Epithelial cell of prostate (primary cell): ENCODE measurements around the gene ARL11.

ENCODE experiments used
- DNase-seq: peaks from one replicate; pipeline ENCODE4 v3.0.0-alpha.2; 2011; ENCODE audit warnings: low read depth, low spot score
- H3K27ac ChIP-seq: fragments of 450-650 bp; 2 replicates; pipeline ENCODE4 v1.5.1; 2017; ENCODE audit warnings: mild to moderate bottlenecking

Gene ARL11

GRCh38 chr13:49643035-49643646, 14.8 kb downstream of the ARL11 start:
- no peak for DNase-seq
- no peak overlapping the region for H3K27ac ChIP-seq

- no peak overlapping the region for H3K27ac ChIP-seq
- no peak for DNase-seq
Observed at GRCh38 chr13:49645451-49645850, 17.1 kb downstream of the ARL11 start.

- no peak overlapping the region for H3K27ac ChIP-seq
- DNase-seq, result no peak
Observed at GRCh38 chr13:49646688-49647087, 18.4 kb downstream of the ARL11 start.

GRCh38 chr13:49649244-49649962, 21.1 kb downstream of the ARL11 start:
- no peak overlapping the region for H3K27ac ChIP-seq
- DNase-seq, result no peak

- no peak overlapping the region for H3K27ac ChIP-seq
- DNase-seq, result no peak
Observed at GRCh38 chr13:49649963-49650312, 21.6 kb downstream of the ARL11 start.

- H3K27ac ChIP-seq, result no peak overlapping the region
- DNase-seq, result no peak
Observed at GRCh38 chr13:49651570-49652354, 23.5 kb downstream of the ARL11 start.

- DNase-seq, result no peak
- H3K27ac ChIP-seq, result no peak overlapping the region
Observed at GRCh38 chr13:49652355-49653305, 24.3 kb downstream of the ARL11 start.

- no peak for DNase-seq
Observed at GRCh38 chr13:49653478-49653877, 25.2 kb downstream of the ARL11 start.

GRCh38 chr13:49654011-49654410, 25.7 kb downstream of the ARL11 start:
- no peak overlapping the region for H3K27ac ChIP-seq
- DNase-seq, result no peak

More at GRCh38 chr13:49653478-49653877, 25.2 kb downstream of the ARL11 start:
- H3K27ac ChIP-seq, result no peak overlapping the region

GRCh38 chr13:49655906-49656305, 27.6 kb downstream of the ARL11 start:
- no peak overlapping the region for H3K27ac ChIP-seq
- DNase-seq, result no peak

- no peak for DNase-seq
- H3K27ac ChIP-seq, result no peak overlapping the region
Observed at GRCh38 chr13:49657241-49657641, 28.9 kb downstream of the ARL11 start.

GRCh38 chr13:49664606-49665005, 36.3 kb downstream of the ARL11 start:
- no peak for DNase-seq
- H3K27ac ChIP-seq, result no peak overlapping the region

GRCh38 chr13:49667773-49668172, 39.5 kb downstream of the ARL11 start:
- no peak overlapping the region for H3K27ac ChIP-seq
- no peak for DNase-seq

GRCh38 chr13:49669735-49670309, 41.5 kb downstream of the ARL11 start:
- H3K27ac ChIP-seq, result no peak overlapping the region
- no peak for DNase-seq

GRCh38 chr13:49670828-49671227, 42.5 kb downstream of the ARL11 start:
- H3K27ac ChIP-seq, result no peak overlapping the region
- DNase-seq, result no peak

- no peak for DNase-seq
- no peak overlapping the region for H3K27ac ChIP-seq
Observed at GRCh38 chr13:49676581-49677298, 48.4 kb downstream of the ARL11 start.

- no peak overlapping the region for H3K27ac ChIP-seq
- no peak for DNase-seq
Observed at GRCh38 chr13:49678191-49678914, 50.0 kb downstream of the ARL11 start.

GRCh38 chr13:49679246-49679645, 50.9 kb downstream of the ARL11 start:
- H3K27ac ChIP-seq, result no peak overlapping the region
- DNase-seq, result no peak
